GM15510 (cell line): ENCODE results near the gene ADAMTS17.

Experiments used
- POLR2A ChIP-seq: IDR thresholded peaks from 3 replicates; pipeline ENCODE4 v1.6.1; 2011; ENCODE audit warnings: borderline replicate concordance; ENCODE audit not compliant: insufficient read length; ENCODE audit errors: extremely low read depth

The ADAMTS17 gene

DNA sequence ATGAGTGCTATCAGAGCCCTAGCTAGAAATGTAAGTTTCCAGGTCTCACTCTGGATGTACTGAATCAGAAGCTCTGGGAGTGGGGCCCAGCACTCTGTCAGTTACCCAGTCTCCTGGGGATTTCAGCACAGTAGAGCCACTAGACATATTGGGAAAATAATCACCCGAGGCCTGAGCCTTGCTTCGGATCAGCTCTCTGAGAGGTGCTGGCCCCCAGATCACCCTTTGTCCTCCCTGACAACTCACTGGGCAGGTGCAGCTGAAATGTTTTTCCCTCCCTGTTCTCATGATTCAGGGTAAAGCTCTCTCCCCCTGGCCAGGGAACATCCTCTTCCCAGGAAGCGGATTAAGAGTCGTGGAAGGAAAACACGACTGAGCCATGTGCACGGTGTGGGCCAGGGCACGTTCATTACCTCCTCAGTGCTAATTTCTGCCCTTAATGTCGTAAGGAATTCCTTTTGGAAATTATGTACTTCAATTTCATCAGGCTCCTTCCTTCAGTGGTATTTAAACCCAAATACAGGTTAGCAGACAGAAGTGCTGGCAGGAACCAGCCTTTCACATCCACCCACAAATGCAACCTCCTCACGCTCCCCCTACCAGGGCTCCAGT, 311.8 kb downstream of the ADAMTS17 start:
- no peak for TF ChIP-seq POLR2A

GRCh38 chr15:100029045-100029444, 312.7 kb downstream of the ADAMTS17 start:
- TF ChIP-seq POLR2A: no peak

DNA sequence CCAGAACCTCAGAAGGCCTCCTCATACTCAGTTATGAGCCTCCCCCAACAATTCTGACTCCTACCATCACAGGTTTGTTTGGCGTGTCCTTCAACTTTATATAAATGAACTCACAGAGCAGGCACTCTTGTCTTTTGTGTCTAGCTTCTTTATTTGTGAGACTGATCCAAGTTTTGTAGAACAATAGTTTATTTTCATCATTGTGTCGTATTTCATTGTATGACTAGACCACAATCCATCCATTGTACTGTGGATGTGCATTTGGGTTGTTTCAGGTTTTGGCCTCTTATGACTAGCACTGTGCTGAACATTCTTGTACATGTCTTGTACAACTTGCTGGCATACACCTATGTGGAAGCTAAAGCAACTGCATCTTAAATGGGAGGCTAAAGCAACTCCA, 315.7 kb downstream of the ADAMTS17 start:
- no peak for TF ChIP-seq POLR2A

GRCh38 chr15:100022806-100023205, 319.0 kb downstream of the ADAMTS17 start:
- no peak for TF ChIP-seq POLR2A

GRCh38 chr15:100022391-100022790, 319.4 kb downstream of the ADAMTS17 start:
- no peak for TF ChIP-seq POLR2A

- no peak for TF ChIP-seq POLR2A
Observed at GRCh38 chr15:100021653-100022052, 320.1 kb downstream of the ADAMTS17 start.

DNA sequence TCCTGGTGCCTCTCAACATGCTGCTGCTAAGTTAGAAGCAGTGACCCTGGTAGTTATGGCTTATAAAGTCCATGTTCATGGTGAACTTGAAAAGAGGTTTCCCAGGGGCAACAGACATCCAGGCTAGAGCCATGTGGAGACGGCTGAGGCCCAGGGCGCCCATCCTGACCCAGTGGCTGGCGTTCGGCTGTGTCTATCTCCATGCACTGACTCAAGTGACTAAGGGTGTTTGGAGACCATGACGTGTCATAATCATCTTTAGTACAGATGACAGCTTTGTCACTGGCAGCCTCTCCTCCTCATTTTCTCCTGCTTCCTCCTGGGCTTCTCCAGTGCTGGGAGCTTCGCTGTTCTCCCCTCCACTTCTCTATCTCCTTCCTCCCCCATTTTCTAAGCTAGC, 321.2 kb downstream of the ADAMTS17 start:
- TF ChIP-seq POLR2A: no peak

DNA sequence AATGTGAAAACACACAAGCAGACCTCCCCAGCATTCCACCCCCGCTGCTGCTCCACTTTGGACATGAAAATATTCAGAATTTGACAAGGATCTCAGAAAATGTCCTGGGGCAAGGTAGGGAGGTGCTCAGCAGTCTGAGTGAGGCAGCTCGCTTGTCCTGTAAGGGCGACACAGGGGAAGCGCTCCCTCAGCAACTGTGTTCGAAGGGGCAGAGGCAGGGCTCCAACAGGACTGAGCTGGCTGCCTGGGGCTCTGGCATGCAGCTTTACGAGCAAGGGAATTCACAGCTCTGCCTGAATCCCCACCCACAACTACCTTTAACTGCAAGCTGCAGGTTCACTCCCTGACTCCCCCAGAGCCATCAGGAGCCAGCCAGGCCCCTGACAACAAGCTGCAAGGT, 321.6 kb downstream of the ADAMTS17 start:
- TF ChIP-seq POLR2A: no peak

GRCh38 chr15:100019601-100020000, 322.2 kb downstream of the ADAMTS17 start:
- no peak for TF ChIP-seq POLR2A

GRCh38 chr15:100018191-100018590, 323.6 kb downstream of the ADAMTS17 start:
- TF ChIP-seq POLR2A: no peak

GRCh38 chr15:100017140-100017539, 324.6 kb downstream of the ADAMTS17 start:
- TF ChIP-seq POLR2A: no peak

DNA sequence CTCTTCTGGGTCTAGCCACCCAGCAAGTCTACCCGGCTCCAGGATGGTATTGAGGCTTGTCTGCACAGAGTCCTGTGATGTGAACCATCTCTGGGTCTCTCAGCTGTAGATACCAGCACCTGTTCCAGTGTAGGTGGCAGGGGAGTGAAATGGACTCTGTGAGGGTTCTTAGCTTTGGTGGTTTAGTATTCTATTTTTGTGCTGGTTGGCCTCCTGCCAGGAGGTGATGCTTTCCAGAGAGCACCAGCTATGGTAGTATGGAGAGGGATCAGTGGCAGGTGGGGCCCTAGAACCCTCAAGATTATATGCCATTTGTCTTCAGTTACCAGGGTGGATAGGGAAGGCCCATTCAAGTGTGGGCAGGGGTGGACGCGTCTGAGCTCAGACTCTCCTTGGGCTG, 325.1 kb downstream of the ADAMTS17 start:
- TF ChIP-seq POLR2A: no peak

DNA sequence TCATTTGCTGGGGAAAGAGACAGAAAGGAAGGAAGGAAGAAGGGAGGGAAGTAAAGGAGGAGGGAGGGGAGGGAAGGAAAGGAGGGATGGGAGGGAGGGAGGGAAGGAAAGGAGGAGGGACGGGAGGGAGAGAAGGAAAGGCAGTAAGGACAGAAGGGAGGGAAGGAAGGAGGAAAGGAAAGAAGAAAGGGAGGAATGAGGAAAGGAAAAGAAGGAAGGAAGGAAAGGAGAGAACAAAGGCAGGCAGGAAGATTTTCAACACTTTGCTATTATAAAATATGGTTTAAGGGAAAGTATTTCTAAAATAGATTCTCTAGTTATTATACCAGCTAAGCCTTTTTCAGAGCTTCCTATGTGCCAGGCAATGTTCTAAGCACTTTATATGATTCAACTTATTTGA, 330.5 kb downstream of the ADAMTS17 start:
- no peak for TF ChIP-seq POLR2A

- no peak for TF ChIP-seq POLR2A
Observed at GRCh38 chr15:100009372-100009771, 332.4 kb downstream of the ADAMTS17 start.

- TF ChIP-seq POLR2A: no peak
Observed at GRCh38 chr15:100008258-100008657, 333.5 kb downstream of the ADAMTS17 start.

GRCh38 chr15:100007609-100008008, 334.2 kb downstream of the ADAMTS17 start:
- no peak for TF ChIP-seq POLR2A

DNA sequence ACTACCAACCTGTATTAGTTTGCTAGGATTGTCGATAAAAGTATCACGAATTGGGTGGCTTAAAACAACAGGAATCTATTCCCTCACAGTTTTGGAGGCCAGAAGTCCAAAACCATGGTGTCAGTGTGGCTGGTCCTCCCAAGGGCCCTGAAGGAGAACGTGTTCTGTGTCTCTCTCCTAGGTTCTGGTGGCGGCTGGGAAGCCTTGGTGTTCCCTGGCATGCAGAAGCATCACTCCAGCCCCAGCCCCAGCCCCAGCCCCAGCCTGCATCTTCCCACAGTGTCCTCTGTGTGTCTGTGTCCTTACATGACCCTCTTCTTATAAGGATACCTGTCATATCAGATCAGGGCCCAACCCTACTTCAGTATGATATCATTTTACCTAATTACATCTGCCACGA, 336.1 kb downstream of the ADAMTS17 start:
- TF ChIP-seq POLR2A: no peak

GRCh38 chr15:100005013-100005412, 336.8 kb downstream of the ADAMTS17 start:
- no peak for TF ChIP-seq POLR2A

- no peak for TF ChIP-seq POLR2A
Observed at GRCh38 chr15:100002787-100003536, 338.8 kb downstream of the ADAMTS17 start.
